Measurements from ENCODE around the gene ATXN1. TPM values are rescaled to one million over a fixed set of nuclear protein-coding genes. Genes with fewer than 3 reads are reported as not detected.

ATXN1 gene
- total RNA-seq, 2 donors from 2014 or later: 41.0 to 115 TPM

GRCh38 chr6:16748025-16748319 is 13.3 kb downstream of the ATXN1 start:
- Mint-ChIP-seq H3K27me3 (no peaks in the 10 kb centered on the region), H3K27ac (peak overlapping the region; percentile 58), H3K36me3 (ENCODE audit: low read depth) (peaks cover 98% of the 10 kb centered on the region), H3K9me3 (no peaks in the 10 kb centered on the region), H3K4me1 (peaks cover 63% of the 10 kb centered on the region), H3K4me3 (peak overlapping the region; percentile 54)
- no peak for ATAC-seq (replicated peaks)

GRCh38 chr6:16747232-16748024 is 13.8 kb downstream of the ATXN1 start:
- H3K36me3 Mint-ChIP-seq (ENCODE audit: low read depth): peaks cover 98% of the 10 kb centered on the region
- peak; percentile 95 for ATAC-seq (replicated peaks)

GRCh38 chr6:16746812-16747211 is 14.4 kb downstream of the ATXN1 start:
- peaks cover 63% of the 10 kb centered on the region for H3K4me1 Mint-ChIP-seq
- H3K9me3 Mint-ChIP-seq: no peaks in the 10 kb centered on the region
- ATAC-seq (replicated peaks): no peak
- peak overlapping the region; percentile 54 for H3K4me3 Mint-ChIP-seq
- peaks cover 98% of the 10 kb centered on the region for H3K36me3 Mint-ChIP-seq (ENCODE audit: low read depth)
- H3K27me3 Mint-ChIP-seq: no peaks in the 10 kb centered on the region
- peak overlapping the region; percentile 58 for H3K27ac Mint-ChIP-seq

More at GRCh38 chr6:16747232-16748024, 13.8 kb downstream of the ATXN1 start:
- H3K4me3 Mint-ChIP-seq: peak overlapping the region; percentile 54
- H3K27me3 Mint-ChIP-seq: no peaks in the 10 kb centered on the region
- H3K9me3 Mint-ChIP-seq: no peaks in the 10 kb centered on the region
- peak overlapping the region; percentile 58 for H3K27ac Mint-ChIP-seq
- H3K4me1 Mint-ChIP-seq: peaks cover 63% of the 10 kb centered on the region

GRCh38 chr6:16746401-16746800 is 14.9 kb downstream of the ATXN1 start:
- no peak for ATAC-seq (replicated peaks)
- Mint-ChIP-seq H3K36me3 (ENCODE audit: low read depth) (peaks cover 98% of the 10 kb centered on the region), H3K27ac (no peak overlapping the region), H3K4me1 (peaks cover 63% of the 10 kb centered on the region), H3K4me3 (no peak overlapping the region), H3K27me3 (no peaks in the 10 kb centered on the region), H3K9me3 (no peaks in the 10 kb centered on the region)

- H3K36me3 Mint-ChIP-seq (ENCODE audit: low read depth): peaks cover 98% of the 10 kb centered on the region
- peaks cover 57% of the 10 kb centered on the region for H3K4me1 Mint-ChIP-seq
- no peak overlapping the region for H3K27ac Mint-ChIP-seq
- no peaks in the 10 kb centered on the region for H3K9me3 Mint-ChIP-seq
- no peaks in the 10 kb centered on the region for H3K27me3 Mint-ChIP-seq
- no peak overlapping the region for H3K4me3 Mint-ChIP-seq
- no peak for ATAC-seq (replicated peaks)
Measured at GRCh38 chr6:16743664-16744210, 17.5 kb downstream of the ATXN1 start.

- Mint-ChIP-seq H3K4me3 (no peak overlapping the region), H3K9me3 (no peaks in the 10 kb centered on the region), H3K4me1 (peaks cover 54% of the 10 kb centered on the region), H3K27me3 (no peaks in the 10 kb centered on the region), H3K27ac (no peak overlapping the region), H3K36me3 (ENCODE audit: low read depth) (peaks cover 99% of the 10 kb centered on the region)
- no peak for ATAC-seq (replicated peaks)
Measured at GRCh38 chr6:16742116-16742515, 19.1 kb downstream of the ATXN1 start.

- H3K4me1 Mint-ChIP-seq: peaks cover 53% of the 10 kb centered on the region
- peak overlapping the region; percentile 79 for H3K27ac Mint-ChIP-seq
Measured at GRCh38 chr6:16741112-16742016, 19.9 kb downstream of the ATXN1 start.

GRCh38 chr6:16740097-16740496 is 21.2 kb downstream of the ATXN1 start:
- Mint-ChIP-seq H3K36me3 (ENCODE audit: low read depth) (peaks cover 100% of the 10 kb centered on the region), H3K9me3 (no peaks in the 10 kb centered on the region), H3K27ac (no peak overlapping the region), H3K4me1 (peaks cover 44% of the 10 kb centered on the region), H3K4me3 (no peak overlapping the region), H3K27me3 (no peaks in the 10 kb centered on the region)
- no peak for ATAC-seq (replicated peaks)

More at GRCh38 chr6:16741112-16742016, 19.9 kb downstream of the ATXN1 start:
- Mint-ChIP-seq H3K27me3 (no peaks in the 10 kb centered on the region), H3K4me3 (peak overlapping the region; percentile 36), H3K9me3 (no peaks in the 10 kb centered on the region), H3K36me3 (ENCODE audit: low read depth) (peaks cover 99% of the 10 kb centered on the region)
- ATAC-seq (replicated peaks): peak; percentile 96

GRCh38 chr6:16739329-16739801 is 21.9 kb downstream of the ATXN1 start:
- Mint-ChIP-seq H3K4me3 (no peak overlapping the region), H3K27ac (no peak overlapping the region), H3K36me3 (ENCODE audit: low read depth) (peaks cover 97% of the 10 kb centered on the region), H3K27me3 (no peaks in the 10 kb centered on the region), H3K9me3 (no peaks in the 10 kb centered on the region), H3K4me1 (peaks cover 41% of the 10 kb centered on the region)
- no peak for ATAC-seq (replicated peaks)

- Mint-ChIP-seq H3K36me3 (ENCODE audit: low read depth) (peaks cover 93% of the 10 kb centered on the region), H3K27me3 (no peaks in the 10 kb centered on the region), H3K27ac (no peak overlapping the region), H3K4me1 (peaks cover 33% of the 10 kb centered on the region), H3K9me3 (no peaks in the 10 kb centered on the region), H3K4me3 (no peak overlapping the region)
- no peak for ATAC-seq (replicated peaks)
Measured at GRCh38 chr6:16737925-16738324, 23.3 kb downstream of the ATXN1 start.

- peaks cover 33% of the 10 kb centered on the region for H3K4me1 Mint-ChIP-seq
- ATAC-seq (replicated peaks): no peak
- H3K4me3 Mint-ChIP-seq: no peak overlapping the region
- no peaks in the 10 kb centered on the region for H3K9me3 Mint-ChIP-seq
- H3K36me3 Mint-ChIP-seq (ENCODE audit: low read depth): peaks cover 93% of the 10 kb centered on the region
- no peaks in the 10 kb centered on the region for H3K27me3 Mint-ChIP-seq
- H3K27ac Mint-ChIP-seq: no peak overlapping the region
Measured at GRCh38 chr6:16736856-16737775, 24.1 kb downstream of the ATXN1 start.

- Mint-ChIP-seq H3K27ac (no peak overlapping the region), H3K4me1 (peaks cover 41% of the 10 kb centered on the region), H3K4me3 (no peak overlapping the region), H3K27me3 (no peaks in the 10 kb centered on the region), H3K9me3 (no peaks in the 10 kb centered on the region), H3K36me3 (ENCODE audit: low read depth) (peaks cover 83% of the 10 kb centered on the region)
- ATAC-seq (replicated peaks): no peak
Measured at GRCh38 chr6:16735014-16735413, 26.2 kb downstream of the ATXN1 start.

GRCh38 chr6:16733085-16733484 is 28.2 kb downstream of the ATXN1 start:
- H3K9me3 Mint-ChIP-seq: no peaks in the 10 kb centered on the region
- H3K27ac Mint-ChIP-seq: peak overlapping the region; percentile 58
- H3K4me1 Mint-ChIP-seq: peaks cover 54% of the 10 kb centered on the region
- H3K4me3 Mint-ChIP-seq: peak overlapping the region; percentile 68
- no peaks in the 10 kb centered on the region for H3K27me3 Mint-ChIP-seq
- peaks cover 72% of the 10 kb centered on the region for H3K36me3 Mint-ChIP-seq (ENCODE audit: low read depth)
- ATAC-seq (replicated peaks): no peak
